ENCODE results near the gene HDAC10.
A peak's percentile ranks its signal among the peaks of the same experiment; 100 is the strongest.

HDAC10 gene

GRCh38 chr22:50255607-50256006, 4.5 kb upstream of the HDAC10 start:
- DNase-seq (ENCODE audit: low read depth): no peak

DNA sequence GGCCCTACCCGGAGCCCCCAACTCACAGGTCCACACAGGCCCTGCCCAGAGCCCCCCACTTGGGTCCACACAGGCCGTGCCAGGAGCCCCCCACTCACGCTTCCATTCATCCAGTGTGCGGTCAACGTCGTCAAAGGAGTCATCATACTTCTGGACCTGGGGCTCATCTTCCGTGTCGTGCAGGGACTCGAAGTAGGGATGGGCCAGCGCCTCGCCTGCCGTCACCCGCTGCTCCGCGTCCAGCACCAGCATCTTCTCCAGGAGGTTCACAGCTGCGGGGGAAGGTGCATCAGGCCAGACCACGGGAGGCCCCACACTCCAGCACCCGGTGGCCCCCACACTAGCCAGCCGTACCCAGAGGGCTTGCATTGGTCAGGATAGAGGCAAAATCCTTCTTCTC, 4.0 kb upstream of the HDAC10 start:
- DNase-seq (ENCODE audit: low read depth): no peak

GRCh38 chr22:50253941-50254340, 2.9 kb upstream of the HDAC10 start:
- no peak for DNase-seq (ENCODE audit: low read depth)

GRCh38 chr22:50253046-50253915, 2.2 kb upstream of the HDAC10 start:
- DNase-seq (ENCODE audit: low read depth): no peak

DNA sequence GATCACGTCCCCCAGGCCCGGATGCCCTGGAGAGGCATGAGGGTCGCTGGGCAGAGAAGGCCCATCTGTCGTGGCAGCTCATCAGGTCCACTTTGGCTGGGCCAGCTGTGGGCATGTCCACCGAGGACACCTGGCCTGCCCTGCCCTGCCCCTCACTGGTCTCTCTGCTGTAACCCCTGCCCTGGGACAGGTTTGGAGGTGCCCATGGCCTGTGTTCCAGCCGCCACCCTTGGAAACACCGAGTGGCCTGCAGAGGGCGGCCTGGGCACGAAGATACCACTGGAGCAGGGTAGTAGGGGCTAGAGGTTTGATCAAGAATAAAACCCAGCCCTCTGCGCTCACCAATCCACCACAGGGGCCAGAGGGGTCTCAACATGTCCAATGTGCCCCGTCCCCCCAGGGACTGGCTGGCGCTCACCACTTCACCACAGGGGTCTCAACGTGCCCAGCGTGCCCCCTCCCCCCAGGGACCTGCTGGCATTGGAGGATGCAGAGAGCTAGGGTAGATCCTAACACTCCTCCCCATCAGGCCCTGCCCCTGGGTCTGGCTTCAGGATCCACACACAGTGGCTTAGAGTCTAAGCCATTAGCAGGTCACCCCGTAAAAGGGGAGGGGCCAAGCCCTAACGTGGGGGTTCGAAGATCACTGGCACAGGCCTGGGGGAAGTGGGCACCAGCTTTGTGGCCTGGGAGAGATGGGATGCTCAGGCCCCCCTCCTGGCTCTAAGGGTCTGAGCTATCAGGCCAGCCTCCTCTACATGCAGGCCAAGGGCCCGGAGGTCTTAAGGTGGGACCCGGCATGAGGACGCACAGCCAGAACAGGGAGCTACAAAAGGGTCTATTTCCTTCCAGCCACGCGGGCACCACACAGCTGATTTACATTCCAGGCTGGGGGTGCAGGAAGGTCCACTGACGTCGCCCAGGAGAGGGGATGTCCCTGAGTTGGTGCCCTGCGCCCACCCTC, 1.3 kb upstream of the HDAC10 start:
- no peak for DNase-seq (ENCODE audit: low read depth)

DNA sequence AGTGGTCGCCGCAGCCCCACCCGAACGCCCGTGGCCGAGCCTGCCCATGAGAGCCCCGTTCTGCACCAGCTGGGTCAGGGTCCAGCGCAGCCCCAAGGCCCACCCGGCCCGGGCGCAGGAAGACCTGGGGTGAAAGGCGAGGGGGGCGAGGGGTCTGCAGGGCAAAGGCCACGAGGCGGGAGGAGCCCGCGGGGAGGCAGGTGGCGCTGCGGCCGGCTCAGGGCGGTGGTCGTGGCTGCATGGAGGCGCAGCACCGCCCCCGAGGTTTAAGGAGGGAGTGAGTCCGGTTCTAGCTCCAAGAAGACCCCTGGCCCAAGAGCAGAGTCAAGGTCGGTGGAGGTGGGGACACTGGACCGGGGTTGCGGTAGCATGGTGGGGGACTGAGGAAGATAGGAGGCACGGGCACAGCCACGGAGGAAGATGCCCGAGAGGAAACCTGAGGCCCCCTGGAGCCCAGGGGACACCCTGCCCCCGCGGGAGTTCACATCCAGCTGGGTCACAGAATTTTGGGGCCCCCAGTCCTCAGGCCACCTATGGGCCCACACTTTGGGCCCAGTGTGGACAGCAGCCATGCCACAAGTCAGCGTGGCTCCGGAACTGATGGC, 514 bp upstream of the HDAC10 start:
- no peak for DNase-seq (ENCODE audit: low read depth)

- DNase-seq (ENCODE audit: low read depth): no peak
Measured at GRCh38 chr22:50250249-50250554, 863 bp downstream of the HDAC10 start.

- no peak for DNase-seq (ENCODE audit: low read depth)
Measured at GRCh38 chr22:50249341-50250248, 1.5 kb downstream of the HDAC10 start.

- no peak for DNase-seq (ENCODE audit: low read depth)
Measured at GRCh38 chr22:50248196-50249081, 2.6 kb downstream of the HDAC10 start.

GRCh38 chr22:50247748-50248147, 3.3 kb downstream of the HDAC10 start:
- no peak for DNase-seq (ENCODE audit: low read depth)

DNA sequence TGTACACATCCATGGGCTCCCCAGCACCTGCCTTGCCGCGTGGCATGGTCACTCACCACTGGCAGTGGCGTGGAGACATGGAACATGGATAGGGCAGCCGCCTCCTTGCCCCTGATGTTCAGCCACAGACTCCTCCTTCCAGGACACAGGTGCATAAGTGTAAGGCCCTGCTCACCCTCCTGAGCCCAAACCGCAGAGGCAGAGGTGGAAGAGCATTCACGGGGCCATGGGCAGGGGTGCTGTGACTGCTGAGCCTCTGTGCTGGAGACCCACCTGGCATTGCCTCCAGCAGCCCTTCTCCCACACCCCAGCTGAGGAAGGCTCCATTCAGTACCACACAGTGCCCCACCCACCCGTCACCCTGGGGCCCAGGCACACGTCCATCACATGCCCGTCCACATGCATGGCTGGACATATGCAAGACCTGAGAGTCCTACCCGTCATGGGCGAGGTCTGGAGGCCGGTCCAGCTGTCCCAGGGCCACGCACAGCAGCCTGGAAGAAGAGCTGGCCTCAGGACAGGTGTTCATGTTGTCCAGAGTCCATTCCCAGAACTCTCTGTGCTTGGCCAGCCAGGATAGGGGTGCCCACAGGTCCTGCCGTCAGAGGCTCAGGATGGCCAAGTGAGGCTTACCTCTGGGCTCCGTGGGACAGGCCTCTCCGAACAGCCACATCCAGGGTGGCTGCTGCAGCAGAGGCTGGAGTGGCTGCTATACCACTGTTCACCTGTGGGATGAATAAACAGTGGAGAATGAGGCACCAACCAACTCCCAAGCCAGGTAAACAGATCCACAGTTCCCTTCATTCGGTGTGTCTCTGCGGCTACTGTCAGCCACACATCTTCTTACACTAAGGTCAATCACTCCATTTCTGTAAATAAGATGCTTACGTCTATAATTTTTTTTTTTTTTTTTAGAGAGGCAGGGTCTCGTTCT, 4.6 kb downstream of the HDAC10 start:
- DNase-seq (ENCODE audit: low read depth): no peak

- DNase-seq (ENCODE audit: low read depth): no peak
Measured at GRCh38 chr22:50245214-50246072, 5.6 kb downstream of the HDAC10 start.

- DNase-seq (ENCODE audit: low read depth): peak; percentile 85
Measured at GRCh38 chr22:50244420-50245213, 6.4 kb downstream of the HDAC10 start, which contains the start of gene TUBGCP6. TUBGCP6 (minus strand) TSS chr22:50245023; CDS start chr22:50244459, 564 bp downstream.

GRCh38 chr22:50243685-50244419, 7.2 kb downstream of the HDAC10 start:
- DNase-seq (ENCODE audit: low read depth): no peak

- no peak for DNase-seq (ENCODE audit: low read depth)
Measured at GRCh38 chr22:50242406-50242949, 8.6 kb downstream of the HDAC10 start.

- no peak for DNase-seq (ENCODE audit: low read depth)
Measured at GRCh38 chr22:50238755-50239154, 12.3 kb downstream of the HDAC10 start.
